OCI-LY3 (cell line): Measurements from ENCODE around the gene NPHP1.
"Not testable (repeated sequence)": the region's sequence is repeated elsewhere in the genome, so short reads cannot be mapped to it uniquely, and the experiment has no call there.

Experiments
- H2AFZ ChIP-seq: fragments of 200-600, 300-600 bp; shearing (Covaris generic); 2 replicates; pipeline ENCODE4 v1.6.0; 2014; ENCODE audit warnings: antibody characterized with exemption, low read depth, low read length
- H3K27ac ChIP-seq: fragments of 200-600, 300-600 bp; sonication (generic); 2 replicates; pipeline ENCODE4 v1.5.1; 2014; ENCODE audit warnings: mild to moderate bottlenecking, low read length, moderate library complexity, mixed read lengths
- H3K27me3 ChIP-seq: fragments of 200-600, 300-600 bp; sonication (generic); 2 replicates; pipeline ENCODE4 v1.6.1; 2014; ENCODE audit warnings: low read depth, low read length, mixed read lengths
- H3K36me3 ChIP-seq: fragments of 200-600, 300-600 bp; sonication (generic); replicated peaks from 2 replicates; pipeline ENCODE3; 2014; ENCODE audit warnings: low read depth, low read length, mixed read lengths
- H3K4me1 ChIP-seq: fragments of 300-600, 200-600 bp; sonication (generic); 2 replicates; pipeline ENCODE4 v1.6.1; 2014; ENCODE audit warnings: low read length, mixed read lengths
- H3K4me2 ChIP-seq: fragments of 200-600, 300-600 bp; sonication (generic); 2 replicates; pipeline ENCODE4 v1.6.1; 2014; ENCODE audit warnings: low read length, mixed read lengths
- H3K4me3 ChIP-seq: fragments of 300-600, 200-600 bp; sonication (generic); 2 replicates; pipeline ENCODE4 v1.5.1; 2014; ENCODE audit warnings: antibody characterized with exemption, mild to moderate bottlenecking, low read length, moderate library complexity
- H3K79me2 ChIP-seq: fragments of 300-600, 200-600 bp; shearing (Covaris generic); 2 replicates; pipeline ENCODE4 v1.6.1; 2014; ENCODE audit warnings: mild to moderate bottlenecking, low read length, mixed read lengths
- H3K9ac ChIP-seq: fragments of 300-600, 200-600 bp; shearing (Covaris generic); 2 replicates; pipeline ENCODE4 v1.6.0; 2014; ENCODE audit warnings: mild to moderate bottlenecking, low read length, moderate library complexity
- H3K9me3 ChIP-seq: fragments of 200-600, 300-600 bp; shearing (Covaris generic); 2 replicates; pipeline ENCODE4 v1.6.1; 2014; ENCODE audit warnings: low read length, mixed read lengths; ENCODE audit not compliant: insufficient read depth
- H4K20me1 ChIP-seq: fragments of 200-600, 300-600 bp; sonication (generic); 2 replicates; pipeline ENCODE4 v1.6.1; 2016; ENCODE audit warnings: low read length, mixed read lengths; ENCODE audit not compliant: insufficient read depth
- CTCF ChIP-seq: fragments of 200-600, 300-600 bp; sonication (generic); IDR thresholded peaks from 2 replicates; pipeline ENCODE4 v1.5.1; 2014; ENCODE audit warnings: antibody characterized with exemption, low read length, low read depth
- EZH2phosphoT487 ChIP-seq: fragments of 200-600 bp; shearing (Covaris generic); IDR thresholded peaks from 2 replicates; pipeline ENCODE4 v1.6.1; 2018; ENCODE audit warnings: antibody characterized with exemption, mixed run types, low read depth

The NPHP1 gene

DNA sequence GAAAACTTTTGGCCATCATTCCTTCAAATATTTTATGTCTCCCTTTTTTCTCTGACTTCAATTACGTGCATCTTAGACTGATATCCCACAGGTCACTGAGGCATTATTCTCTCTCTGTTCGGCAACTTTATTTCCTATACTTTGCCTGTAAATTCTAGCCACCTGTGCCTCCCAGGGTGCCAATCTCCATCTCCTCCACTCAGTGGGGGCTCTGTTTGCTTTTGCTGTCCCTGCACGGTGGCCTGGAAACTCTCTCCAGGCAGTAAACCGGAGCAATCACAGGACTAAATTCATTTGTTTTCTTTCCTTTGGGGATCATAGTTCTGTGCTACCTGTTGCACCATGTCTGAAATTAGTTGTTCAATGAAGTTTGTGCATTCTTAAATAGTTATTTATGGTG lies 17.1 kb upstream of the NPHP1 start:
- Histone ChIP-seq H3K4me1 (no peaks in the 10 kb centered on the region), H3K4me2 (no peak overlapping the region), H2AFZ (no peak overlapping the region), H3K9ac (no peak overlapping the region), H3K79me2 (no peaks in the 10 kb centered on the region), H3K27ac (no peak overlapping the region), H3K36me3 (no peaks in the 10 kb centered on the region), H3K4me3 (no peak overlapping the region), H4K20me1 (no peaks in the 10 kb centered on the region), H3K9me3 (no peaks in the 10 kb centered on the region), H3K27me3 (peaks cover 16% of the 10 kb centered on the region)
- TF ChIP-seq CTCF (no peak), EZH2phosphoT487 (no peak)

GRCh38 chr2:110220190-110220564 lies 15.4 kb upstream of the NPHP1 start:
- Histone ChIP-seq H2AFZ (no peak overlapping the region), H3K4me1 (no peaks in the 10 kb centered on the region), H3K79me2 (no peaks in the 10 kb centered on the region), H3K9me3 (no peaks in the 10 kb centered on the region), H3K27me3 (peaks cover 26% of the 10 kb centered on the region), H3K9ac (no peak overlapping the region), H3K27ac (no peak overlapping the region), H3K4me3 (no peak overlapping the region), H3K4me2 (no peak overlapping the region), H3K36me3 (no peaks in the 10 kb centered on the region), H4K20me1 (no peaks in the 10 kb centered on the region)
- TF ChIP-seq EZH2phosphoT487 (no peak), CTCF (no peak)

- Histone ChIP-seq H3K9ac (no peak overlapping the region), H3K36me3 (no peaks in the 10 kb centered on the region), H2AFZ (no peak overlapping the region), H3K79me2 (no peaks in the 10 kb centered on the region), H3K4me3 (no peak overlapping the region), H4K20me1 (no peaks in the 10 kb centered on the region), H3K27ac (no peak overlapping the region), H3K4me1 (no peaks in the 10 kb centered on the region), H3K9me3 (no peaks in the 10 kb centered on the region), H3K27me3 (peaks cover 29% of the 10 kb centered on the region), H3K4me2 (no peak overlapping the region)
- TF ChIP-seq CTCF (no peak), EZH2phosphoT487 (no peak)
Observed at GRCh38 chr2:110219496-110220189, 14.8 kb upstream of the NPHP1 start.

DNA sequence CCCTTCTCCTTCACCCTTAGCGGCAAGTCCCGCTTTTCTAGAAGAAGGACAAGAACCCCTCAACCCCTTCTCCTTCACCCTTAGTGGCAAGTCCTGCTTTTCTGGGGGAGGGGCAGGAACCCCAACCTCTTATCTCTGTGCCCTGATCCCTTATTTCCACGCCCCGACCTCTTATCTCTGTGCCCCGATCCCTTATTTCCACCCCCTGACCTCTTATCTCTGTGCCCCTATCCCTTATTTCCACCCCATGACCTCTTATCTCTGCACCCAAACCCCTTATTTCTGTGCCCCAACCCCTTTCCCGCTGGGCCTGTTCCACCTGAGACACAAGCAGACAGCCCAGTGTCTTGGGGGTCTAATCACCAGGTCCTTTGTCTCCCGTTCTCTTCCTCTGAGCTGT lies 14.1 kb upstream of the NPHP1 start:
- not testable (repeated sequence) for H3K4me2 ChIP-seq, H3K79me2 ChIP-seq
- H3K27me3 ChIP-seq: peaks cover 29% of the 10 kb centered on the region

GRCh38 chr2:110216803-110217202 lies 12.0 kb upstream of the NPHP1 start:
- no peak overlapping the region for H3K9ac ChIP-seq
- H3K9me3 ChIP-seq: no peaks in the 10 kb centered on the region
- H3K27me3 ChIP-seq: peaks cover 22% of the 10 kb centered on the region
- H3K4me1 ChIP-seq: no peaks in the 10 kb centered on the region
- TF ChIP-seq EZH2phosphoT487 (no peak), CTCF (no peak)
- no peak overlapping the region for H2AFZ ChIP-seq
- no peaks in the 10 kb centered on the region for H4K20me1 ChIP-seq
- H3K4me2 ChIP-seq: no peak overlapping the region
- no peak overlapping the region for H3K27ac ChIP-seq
- H3K4me3 ChIP-seq: no peak overlapping the region
- peaks cover 5% of the 10 kb centered on the region for H3K79me2 ChIP-seq
- no peaks in the 10 kb centered on the region for H3K36me3 ChIP-seq

More for the DNA sequence above, 14.1 kb upstream of the NPHP1 start:
- H4K20me1 ChIP-seq, H3K36me3 ChIP-seq, H3K4me3 ChIP-seq, H3K27ac ChIP-seq, H3K9me3 ChIP-seq, H2AFZ ChIP-seq, H3K9ac ChIP-seq, H3K4me1 ChIP-seq: not testable (repeated sequence)
